PC-9 (cell line): ENCODE results near the gene ZNF692. TPM values are rescaled to one million over a fixed set of nuclear protein-coding genes. Genes with fewer than 3 reads are reported as not detected.

Experiments
- BruUV-seq: library from RNA; stranded (reverse); fragments of 400-500 nt; replicated peaks from 2 replicates; lab custom pipeline; 2021; lab: Mats Ljungman, UMichigan
- CTCF ChIA-PET: fragments of 300-600 bp; sonication (Branson Sonifier 250); formaldehyde crosslinking; loops from one replicate; lab custom pipeline; 2022; ENCODE audit warnings: antibody characterized with exemption; lab: Charles Lee
- POLR2A ChIA-PET: fragments of 300-600 bp; sonication (Branson Sonifier 250); formaldehyde crosslinking; loops from one replicate; lab custom pipeline; 2022; ENCODE audit warnings: antibody characterized with exemption; ENCODE audit not compliant: unreplicated experiment; lab: Charles Lee
- DNase-seq, 2 experiments: peaks; one replicate each; pipeline versions ENCODE4 v3.0.0 to v3.0.0-alpha.2; 2015 to 2022; ENCODE audit warnings: mixed read lengths in 1 of 2
- H2AFZ ChIP-seq: fragments of 200-600 bp; sonication (generic); 2 replicates; pipeline ENCODE4 v1.8.1; 2017; ENCODE audit warnings: antibody characterized with exemption
- H3F3A ChIP-seq: fragments of 200-600 bp; sonication (generic); 2 replicates; pipeline ENCODE4 v1.8.1; 2017; ENCODE audit warnings: antibody characterized with exemption, mild to moderate bottlenecking, low read depth; ENCODE audit not compliant: insufficient read depth
- H3K27ac ChIP-seq: fragments of 200-600 bp; sonication (generic); 2 replicates; pipeline ENCODE4 v1.6.1; 2016; ENCODE audit warnings: mixed run types
- H3K27me3 ChIP-seq: fragments of 200-600 bp; sonication (generic); 2 replicates; pipeline ENCODE4 v1.6.1; 2016; ENCODE audit warnings: low read depth, mixed run types; ENCODE audit not compliant: insufficient read depth
- H3K36me3 ChIP-seq: fragments of 200-600 bp; sonication (generic); 2 replicates; pipeline ENCODE4 v1.6.1; 2016; ENCODE audit warnings: low read depth, mixed run types
- H3K4me1 ChIP-seq: fragments of 200-600 bp; sonication (generic); replicated peaks from 2 replicates; pipeline ENCODE4 v1.6.1; 2016; ENCODE audit warnings: mixed run types; ENCODE audit not compliant: insufficient read depth
- H3K4me2 ChIP-seq: fragments of 200-600 bp; sonication (generic); 2 replicates; pipeline ENCODE4 v1.6.1; 2017; ENCODE audit warnings: mixed run types
- H3K4me3 ChIP-seq: fragments of 200-600 bp; sonication (generic); 2 replicates; pipeline ENCODE4 v1.6.1; 2016; ENCODE audit warnings: mixed run types
- H3K79me2 ChIP-seq: fragments of 200-600 bp; sonication (generic); 2 replicates; pipeline ENCODE4 v1.6.1; 2017; ENCODE audit warnings: low read depth, mixed run types
- H3K9me2 ChIP-seq: fragments of 200-600 bp; sonication (generic); 2 replicates; pipeline ENCODE4 v1.8.1; 2017; ENCODE audit warnings: mild to moderate bottlenecking; ENCODE audit not compliant: insufficient read depth
- H3K9me3 ChIP-seq: fragments of 200-600 bp; sonication (generic); 2 replicates; pipeline ENCODE4 v1.8.1; 2016; ENCODE audit warnings: low read depth; ENCODE audit not compliant: insufficient read depth
- H4K20me1 ChIP-seq: fragments of 200-600 bp; sonication (generic); 2 replicates; pipeline ENCODE4 v1.8.1; 2017; ENCODE audit not compliant: insufficient read depth
- CTCF ChIP-seq: fragments of 200-600 bp; sonication (generic); conservative IDR thresholded peaks from 2 replicates; pipeline ENCODE4 v1.6.1; 2017; ENCODE audit warnings: mixed run types, antibody characterized with exemption, mild to moderate bottlenecking, moderate library complexity
- EZH2 ChIP-seq: fragments of 200-600 bp; sonication (generic); IDR thresholded peaks from 2 replicates; pipeline ENCODE4 v1.8.0; 2017; ENCODE audit warnings: antibody characterized with exemption, low read depth
- intact Hi-C: fragments of 100-400 bp; cut with micrococcal nuclease; formaldehyde crosslinking; loops from one replicate; pipeline ENCODE4 v1.10.0; 2022; ENCODE audit not compliant: unreplicated experiment
- microRNA-seq: library from miRNA; unstranded; fragments of <30 nt; microRNA quantifications from one replicate; pipeline ENCODE4 v1.2.0, GENCODE V29; 2021; ENCODE audit warnings: borderline number of aligned reads, borderline replicate concordance
- total RNA-seq: library from RNA; stranded (reverse); gene quantifications from 2 replicates; pipeline ENCODE4 v1.2.3, GENCODE V29; 2021

The ZNF692 gene
- total RNA-seq, 1 experiment from 2014 or later = 46.6 TPM

- Histone ChIP-seq H3K4me3 (no peak overlapping the region), H3K27me3 (peaks cover 48% of the 10 kb centered on the region; the same call in 1 of the 2 replicates), H3K79me2 (no peaks in the 10 kb centered on the region), H2AFZ (no peak overlapping the region), H3K9me2 (no peaks in the 10 kb centered on the region), H3K36me3 (no peaks in the 10 kb centered on the region), H3K27ac (no peak overlapping the region), H3K4me2 (no peak overlapping the region), H3K4me1 (no peaks in the 10 kb centered on the region), H3K9me3 (no peaks in the 10 kb centered on the region), H3F3A (no peaks in the 10 kb centered on the region), H4K20me1 (no peaks in the 10 kb centered on the region)
- DNase-seq = no peak
- ChIA-PET CTCF (no interaction called here), POLR2A (no interaction called here)
- no peak for TF ChIP-seq EZH2
- no peak for TF ChIP-seq CTCF
- no TSS peak for BruUV-seq
- intact Hi-C loops = no loop called here
Observed at GRCh38 chr1:248800459-248800858, 58.4 kb downstream of the ZNF692 start.

Small RNAs within 50 kb of the gene (microRNA-seq; reads per million reads assigned to microRNA genes)
- gene MIR3124 = not detected

Other genes with a start within 250 kb of the ZNF692 start
- gene OR2T11, start 224.0 kb downstream of the ZNF692 start, total RNA-seq = not detected in 2 replicates
- gene OR2T35, start 213.8 kb downstream of the ZNF692 start, total RNA-seq = not detected in 2 replicates
- gene OR2T27, start 203.6 kb downstream of the ZNF692 start, total RNA-seq = not detected in 2 replicates
- not detected in 2 replicates for gene OR14I1, start 156.3 kb downstream of the ZNF692 start, total RNA-seq
- 0.74 and 1.4 TPM in 2 replicates for gene LYPD8, start 103.3 kb downstream of the ZNF692 start, total RNA-seq
- gene SH3BP5L, start 33.2 kb downstream of the ZNF692 start, total RNA-seq = 24.6 and 25.6 TPM in 2 replicates
- 24.7 and 27.6 TPM in 2 replicates for gene ZNF672, start 20.9 kb downstream of the ZNF692 start, total RNA-seq
- gene PGBD2, start 47.1 kb upstream of the ZNF692 start, total RNA-seq = 5.3 and 5.6 TPM in 2 replicates